Breast epithelium (tissue), 3 donors: ENCODE results near the gene TGM2.

Experiments
- CTCF ChIP-seq, 3 donors: fragments of 450-650 bp; IDR thresholded peaks; one replicate each; pipeline ENCODE4 v1.5.1; 2016 to 2017; ENCODE audit warnings: antibody characterized with exemption in 3 of 3, mild to moderate bottlenecking in 3 of 3, moderate library complexity in 3 of 3
- POLR2A ChIP-seq: fragments of 450-650 bp; IDR thresholded peaks from one replicate; pipeline ENCODE4 v1.6.1; 2016; ENCODE audit warnings: antibody characterized with exemption, mild to moderate bottlenecking, moderate library complexity
- POLR2AphosphoS5 ChIP-seq, 3 donors: sonication (generic); formaldehyde crosslinking; IDR thresholded peaks; one replicate each; pipeline ENCODE4 v1.6.1; 2017; ENCODE audit warnings: antibody characterized with exemption in 3 of 3

DNA sequence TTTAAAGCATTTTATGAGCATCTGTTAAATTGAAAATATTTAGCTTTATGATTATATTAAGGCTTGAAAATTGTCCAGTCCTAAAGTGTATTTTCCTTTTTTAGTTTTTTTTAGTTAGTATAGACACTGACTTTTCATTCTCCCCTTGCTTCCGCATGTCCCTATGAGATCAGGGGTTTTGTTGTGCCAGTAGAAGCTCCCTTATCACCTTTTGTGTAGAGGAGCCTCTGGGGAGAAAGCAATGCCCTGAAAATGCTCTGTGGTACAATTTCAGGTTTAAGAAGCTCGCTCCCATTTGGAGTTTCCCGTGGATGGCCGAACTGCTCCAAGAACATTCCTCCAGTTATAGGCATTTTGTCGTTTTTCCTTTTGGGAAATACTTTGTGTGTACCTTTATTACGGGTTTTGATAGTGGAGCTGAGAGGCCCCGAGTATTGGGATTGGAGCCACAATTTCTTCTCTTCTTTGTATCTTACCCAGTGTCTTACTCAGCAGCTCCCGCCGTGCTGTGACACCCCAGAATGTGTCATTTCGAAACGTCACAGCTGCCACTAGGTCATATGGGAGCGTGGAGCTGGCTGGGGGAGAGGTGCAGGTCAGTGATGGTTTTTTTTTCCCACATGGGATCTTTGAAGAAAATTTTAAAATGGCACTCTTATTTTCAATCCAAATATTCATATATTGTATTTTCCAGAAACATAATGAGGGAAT is 81.6 kb downstream of the TGM2 start:
- TF ChIP-seq POLR2A (no peak), POLR2AphosphoS5 (IDR thresholded peaks at IDR 0.05) (no peak), CTCF (IDR thresholded peaks at IDR 0.05) (no peak)
